ENCODE data around the gene MPRIP.

- TF ChIP-seq CTCF (conservative IDR thresholded peaks at IDR 0.05) (no peak), EZH2 (IDR thresholded peaks at IDR 0.05; ENCODE audit: low read depth) (no peak)
Measured at GRCh38 chr17:17154981-17155380, 112.7 kb downstream of the MPRIP start.

Measured in PC-9 (cell line).